ENCODE results near the gene BTN3A1.
"Not testable (repeated sequence)": the region's sequence is repeated elsewhere in the genome, so short reads cannot be mapped to it uniquely, and the experiment has no call there.

Gene BTN3A1

DNA sequence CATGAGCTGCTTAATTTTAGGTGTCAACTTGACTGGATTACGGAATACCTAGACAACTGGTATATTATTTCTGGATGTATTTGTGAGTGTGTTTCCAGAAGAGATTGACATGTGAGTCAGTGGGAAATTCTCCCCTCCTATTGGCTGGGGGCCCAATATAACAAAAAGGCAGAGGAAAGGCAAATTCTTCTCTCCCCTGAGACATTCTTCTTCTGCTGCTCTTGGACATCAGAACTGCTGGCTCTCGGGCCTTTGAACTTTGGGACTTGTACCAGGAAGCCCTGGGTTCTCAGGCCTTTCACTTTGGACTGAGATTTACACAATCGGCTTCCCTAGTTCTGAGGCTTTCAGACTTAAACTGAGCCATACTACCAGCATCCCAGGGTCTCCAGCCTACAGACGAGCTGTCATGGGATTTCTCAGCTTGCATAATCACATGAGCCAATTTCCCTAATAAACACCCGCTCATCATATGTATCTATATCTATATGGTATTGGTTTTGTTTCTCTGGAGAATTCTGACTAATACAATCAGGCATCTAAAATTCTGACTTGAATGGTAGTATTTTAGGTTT is 30.6 kb downstream of the BTN3A1 start:
- POLR2A ChIA-PET = no interaction called here
- CTCF ChIA-PET = interaction anchor here (1.0 kb wide), 1 partner anchor 13 kb away, joined by 3 read pairs; no protein-coding TSS in a partner anchor
- no peak for DNase-seq (ENCODE audit: extremely low spot score)
- TF ChIP-seq, protein P1, sequence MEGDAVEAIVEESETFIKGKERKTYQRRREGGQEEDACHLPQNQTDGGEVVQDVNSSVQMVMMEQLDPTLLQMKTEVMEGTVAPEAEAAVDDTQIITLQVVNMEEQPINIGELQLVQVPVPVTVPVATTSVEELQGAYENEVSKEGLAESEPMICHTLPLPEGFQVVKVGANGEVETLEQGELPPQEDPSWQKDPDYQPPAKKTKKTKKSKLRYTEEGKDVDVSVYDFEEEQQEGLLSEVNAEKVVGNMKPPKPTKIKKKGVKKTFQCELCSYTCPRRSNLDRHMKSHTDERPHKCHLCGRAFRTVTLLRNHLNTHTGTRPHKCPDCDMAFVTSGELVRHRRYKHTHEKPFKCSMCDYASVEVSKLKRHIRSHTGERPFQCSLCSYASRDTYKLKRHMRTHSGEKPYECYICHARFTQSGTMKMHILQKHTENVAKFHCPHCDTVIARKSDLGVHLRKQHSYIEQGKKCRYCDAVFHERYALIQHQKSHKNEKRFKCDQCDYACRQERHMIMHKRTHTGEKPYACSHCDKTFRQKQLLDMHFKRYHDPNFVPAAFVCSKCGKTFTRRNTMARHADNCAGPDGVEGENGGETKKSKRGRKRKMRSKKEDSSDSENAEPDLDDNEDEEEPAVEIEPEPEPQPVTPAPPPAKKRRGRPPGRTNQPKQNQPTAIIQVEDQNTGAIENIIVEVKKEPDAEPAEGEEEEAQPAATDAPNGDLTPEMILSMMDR (IDR thresholded peaks at IDR 0.05; ENCODE audit: control extremely low read depth, extremely low read depth, low read depth, missing control alignments) = no peak

DNA sequence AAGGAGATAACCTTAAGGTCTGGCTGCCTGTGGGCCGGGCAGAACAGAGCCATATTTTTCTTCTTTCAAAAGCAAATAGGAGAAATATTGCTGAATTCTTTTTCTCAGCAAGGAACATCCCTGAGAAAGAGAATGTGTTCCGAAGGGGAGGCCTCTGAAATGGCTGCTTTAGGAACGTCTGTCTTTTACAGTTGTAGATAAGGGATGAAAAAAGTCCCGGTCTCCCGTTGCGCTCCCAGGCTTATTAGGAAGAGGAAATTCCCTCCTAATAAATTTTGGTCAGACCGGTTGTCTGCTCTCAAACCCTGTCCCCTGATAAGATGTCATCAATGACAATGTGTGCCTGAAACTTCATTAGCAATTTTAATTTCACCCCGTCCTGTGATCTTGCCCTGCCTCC is 31.6 kb downstream of the BTN3A1 start:
- CTCF ChIA-PET; POLR2A ChIA-PET; DNase-seq (ENCODE audit: extremely low spot score): not testable (repeated sequence)

DNA sequence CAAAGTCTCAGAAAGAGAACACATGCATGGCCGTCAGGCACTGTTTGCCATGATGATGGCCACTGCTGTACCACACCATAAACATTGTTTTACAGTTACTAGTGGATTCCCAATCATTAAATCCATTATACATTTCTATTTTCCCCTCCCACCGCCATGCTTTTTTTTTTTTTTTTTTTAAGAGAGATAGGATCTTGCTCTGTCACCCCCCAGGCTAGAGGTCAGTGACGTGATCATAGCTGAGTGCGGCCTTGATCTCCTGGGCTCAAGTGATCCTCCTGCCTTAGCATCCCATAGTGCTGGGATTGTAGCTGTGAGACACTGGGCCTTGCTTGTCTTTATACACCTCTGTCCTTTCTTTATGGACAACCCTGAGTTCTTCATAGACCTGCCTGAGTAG is 33.9 kb downstream of the BTN3A1 start:
- POLR2A ChIA-PET = no interaction called here
- CTCF ChIA-PET = interaction anchor here (0.9 to 1.0 kb wide), 2 partner anchors 8 to 10 kb away, joined by 3 read pairs; no protein-coding TSS in a partner anchor
- TF ChIP-seq, protein P1 (IDR thresholded peaks at IDR 0.05; ENCODE audit: control extremely low read depth, extremely low read depth, low read depth, missing control alignments) = no peak
- DNase-seq (ENCODE audit: extremely low spot score) = no peak

DNA sequence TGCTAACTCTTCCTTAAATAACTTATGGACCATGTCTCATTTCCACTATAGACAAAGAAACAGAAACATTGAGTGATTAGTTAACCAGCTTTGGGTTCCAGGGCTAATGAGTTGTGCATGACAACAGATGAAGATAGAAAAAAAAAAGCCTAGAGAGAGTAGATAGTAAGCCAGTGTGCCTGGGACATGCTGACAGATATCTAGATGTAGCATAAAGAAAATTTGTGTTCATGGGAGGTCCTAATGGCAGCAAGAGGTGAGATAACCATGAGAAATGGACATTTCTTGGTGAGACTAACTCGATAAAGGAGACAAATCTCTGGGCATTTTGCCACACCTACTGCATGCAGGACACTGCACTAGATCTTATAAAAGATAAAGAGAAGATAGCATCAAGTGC is 35.5 kb downstream of the BTN3A1 start:
- DNase-seq (ENCODE audit: extremely low spot score) = no peak
- ChIA-PET POLR2A (no interaction called here), CTCF (interaction anchor here (1.2 kb wide), 1 partner anchor 48 kb away, joined by 3 read pairs; no protein-coding TSS in a partner anchor)
- TF ChIP-seq, protein P1 (IDR thresholded peaks at IDR 0.05; ENCODE audit: control extremely low read depth, extremely low read depth, low read depth, missing control alignments) = no peak

DNA sequence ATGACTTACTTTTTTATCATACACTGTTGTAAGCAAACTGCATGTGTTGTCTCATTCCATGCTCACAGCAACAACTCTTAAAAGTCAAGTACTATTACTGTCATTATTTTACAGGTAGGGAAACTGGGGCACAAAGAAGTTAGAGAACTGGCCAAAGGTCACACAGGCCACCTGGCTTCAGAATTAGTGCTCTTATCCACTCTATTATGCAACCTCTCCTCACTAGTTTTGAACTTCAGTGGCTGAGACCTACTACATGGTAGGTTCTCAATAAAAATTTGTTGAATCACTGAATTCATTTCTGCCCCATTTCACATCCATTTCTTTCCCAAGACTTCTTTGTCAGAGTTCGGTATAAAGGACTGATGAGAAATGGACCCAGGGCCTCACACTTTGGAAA is 35.9 kb downstream of the BTN3A1 start:
- no peak for DNase-seq (ENCODE audit: extremely low spot score)
- TF ChIP-seq, protein P1 (IDR thresholded peaks at IDR 0.05; ENCODE audit: control extremely low read depth, extremely low read depth, low read depth, missing control alignments) = no peak
- ChIA-PET CTCF (no interaction called here), POLR2A (no interaction called here)

DNA sequence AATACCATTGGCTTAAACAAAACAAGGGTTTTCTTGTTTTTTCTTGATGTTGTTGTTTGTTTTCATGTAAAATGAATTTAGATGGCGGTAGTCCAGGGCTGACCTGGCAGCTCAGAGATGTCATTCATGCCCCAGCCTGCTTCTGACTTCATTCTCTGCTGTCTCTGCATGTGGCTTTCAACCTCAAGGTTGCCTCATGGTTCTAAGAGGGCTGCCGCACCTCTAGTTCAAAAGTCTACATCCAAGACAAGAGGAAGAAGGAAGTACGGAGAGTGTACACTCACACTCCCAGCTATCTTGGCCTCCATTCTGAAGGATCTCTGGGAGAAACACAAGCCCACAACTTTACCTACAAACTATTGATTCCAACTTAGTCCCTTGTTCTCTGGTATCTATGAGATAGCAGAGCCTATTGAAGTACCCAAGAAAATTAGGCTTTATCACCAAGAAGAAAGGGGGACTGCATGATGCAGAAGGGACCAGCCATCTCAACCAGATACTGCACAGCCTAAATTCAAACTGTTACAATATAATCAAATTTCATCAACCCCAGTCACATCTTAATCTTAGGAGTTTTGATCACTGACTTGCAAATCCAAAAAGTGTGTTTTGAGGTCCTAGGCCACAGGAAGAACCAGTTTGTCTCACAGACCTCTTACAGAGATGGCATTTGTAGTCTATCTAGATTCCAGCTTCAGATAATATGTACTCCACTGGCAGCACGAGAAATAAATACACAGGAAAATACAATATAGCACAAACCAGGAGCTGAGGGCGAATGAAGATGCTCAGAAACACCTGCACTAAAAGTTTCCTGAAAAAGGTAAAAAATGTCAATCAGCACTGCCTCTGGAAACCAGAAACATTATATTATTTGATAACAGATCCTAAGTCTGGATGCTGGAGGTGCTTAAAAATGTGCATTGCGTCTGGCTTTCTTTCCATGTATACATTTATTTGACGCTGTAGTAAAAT is 37.4 kb downstream of the BTN3A1 start:
- TF ChIP-seq, protein P1 (IDR thresholded peaks at IDR 0.05; ENCODE audit: control extremely low read depth, extremely low read depth, low read depth, missing control alignments) = no peak
- ChIA-PET POLR2A (no interaction called here), CTCF (interaction anchor here (0.7 to 2.0 kb wide), 2 partner anchors 12 to 37 kb away, joined by 3 to 4 read pairs; no protein-coding TSS in a partner anchor)
- no peak for DNase-seq (ENCODE audit: extremely low spot score)

DNA sequence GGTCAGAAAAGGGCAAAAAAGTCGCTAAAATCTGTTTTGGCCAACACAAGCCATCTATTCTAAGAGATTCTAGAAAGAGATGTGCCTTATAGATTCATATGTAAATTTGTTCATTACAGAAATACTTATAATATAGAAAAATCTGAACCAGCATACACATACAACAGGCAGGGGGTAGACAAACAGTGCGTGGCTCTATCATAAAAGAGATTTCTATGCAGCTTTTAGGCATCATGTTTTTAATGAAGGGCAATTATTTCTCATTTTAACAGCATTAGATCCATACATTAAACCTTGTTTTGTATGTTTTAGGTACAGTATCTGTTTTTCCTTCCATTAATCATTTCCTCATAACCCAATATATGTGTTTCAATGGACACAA is 38.9 kb downstream of the BTN3A1 start:
- DNase-seq (ENCODE audit: extremely low spot score) = no peak
- CTCF ChIA-PET = no interaction called here
- TF ChIP-seq, protein P1 (IDR thresholded peaks at IDR 0.05; ENCODE audit: control extremely low read depth, extremely low read depth, low read depth, missing control alignments) = no peak
- POLR2A ChIA-PET = no interaction called here

All from GM10248 (cell line).